Measurements from ENCODE around the gene RPL11.
A peak's percentile ranks its signal among the peaks of the same experiment; 100 is the strongest.
"Not testable (repeated sequence)": the region's sequence is repeated elsewhere in the genome, so short reads cannot be mapped to it uniquely, and the experiment has no call there.

Gene RPL11

DNA sequence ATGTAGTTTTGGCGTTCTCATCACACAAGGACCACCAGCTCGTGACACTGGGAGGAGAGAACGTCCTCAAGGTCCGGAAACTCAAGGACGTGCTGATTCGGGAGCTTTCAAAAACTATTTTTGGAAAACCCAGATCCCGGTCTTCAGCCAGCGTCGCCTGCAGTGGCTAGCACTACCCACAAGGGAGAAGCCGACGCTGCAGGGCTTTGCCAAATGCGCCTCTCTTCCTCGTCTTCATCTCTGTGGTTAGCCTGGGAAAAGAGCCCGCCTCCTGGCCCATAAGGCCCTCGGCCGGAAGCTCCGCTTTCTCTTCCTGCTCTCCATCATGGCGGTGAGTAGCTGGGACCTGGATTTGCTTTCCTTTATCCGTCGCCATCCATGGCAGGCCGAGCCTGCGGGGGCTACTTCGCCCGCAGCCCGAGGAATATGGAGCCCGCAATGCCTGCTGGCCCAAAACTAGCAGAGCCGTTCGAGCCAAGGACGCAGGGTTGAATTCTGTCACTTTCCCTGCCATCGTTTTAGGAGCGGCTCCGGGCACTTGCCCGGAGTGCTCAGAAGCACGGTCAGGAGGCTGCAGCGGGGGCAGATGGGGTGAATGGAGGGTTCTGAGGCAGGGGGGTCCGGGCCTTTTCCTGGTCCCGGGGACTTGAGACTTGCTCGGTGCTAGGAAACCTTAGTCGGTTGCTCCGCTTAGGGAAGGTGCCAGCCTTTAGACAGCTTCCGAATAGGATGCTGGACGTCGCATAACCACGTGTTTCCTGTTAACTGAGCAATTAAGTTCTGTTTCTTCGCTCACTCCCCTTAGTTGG, at the start of gene RPL11:
Gene RPL11 (plus strand): TSS at position 308 of the 809 bp plus-strand sequence. CDS start 18 bp downstream, at position 326.
- peak; percentile 99 for DNase-seq

DNA sequence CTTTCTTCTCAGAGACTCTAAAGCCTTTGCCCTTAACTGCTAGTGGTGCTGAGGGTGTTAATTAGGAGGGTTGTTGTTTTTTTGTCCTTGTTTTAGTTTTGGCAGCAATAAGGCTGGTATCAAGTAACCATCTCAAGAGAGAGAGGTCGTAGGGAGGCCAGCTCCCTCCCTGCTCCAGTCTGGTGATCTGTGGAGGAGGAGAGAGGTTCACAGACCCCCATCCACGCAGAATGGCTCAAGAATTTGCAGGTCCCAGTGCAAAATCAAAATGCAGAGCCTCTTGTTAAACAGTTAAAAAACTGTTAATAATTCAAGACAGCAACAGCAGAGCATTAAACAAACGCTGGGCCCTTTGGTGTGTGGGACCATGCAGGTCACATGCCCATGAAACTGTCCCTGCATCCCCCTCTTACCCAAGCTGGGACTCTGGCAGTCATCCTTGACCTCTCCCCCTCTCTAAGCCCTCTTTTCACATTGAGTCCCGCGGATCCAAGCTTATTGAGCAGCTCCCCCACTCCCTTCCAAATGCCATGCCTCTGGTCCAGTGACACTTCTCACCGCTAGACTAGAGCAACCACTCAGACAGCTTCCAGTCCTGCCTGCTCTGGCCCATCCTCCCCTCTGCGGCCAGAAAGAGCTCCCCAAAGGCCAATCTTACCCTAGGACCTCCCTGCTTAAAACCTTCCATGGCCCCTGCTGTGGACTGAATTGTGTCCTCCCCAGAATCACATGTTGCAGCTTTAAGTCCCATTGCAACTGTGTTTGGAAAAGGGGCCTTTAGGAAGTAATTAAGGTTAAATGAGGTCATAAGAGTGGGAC, 47.7 kb upstream of the RPL11 start:
- no peak for DNase-seq

DNA sequence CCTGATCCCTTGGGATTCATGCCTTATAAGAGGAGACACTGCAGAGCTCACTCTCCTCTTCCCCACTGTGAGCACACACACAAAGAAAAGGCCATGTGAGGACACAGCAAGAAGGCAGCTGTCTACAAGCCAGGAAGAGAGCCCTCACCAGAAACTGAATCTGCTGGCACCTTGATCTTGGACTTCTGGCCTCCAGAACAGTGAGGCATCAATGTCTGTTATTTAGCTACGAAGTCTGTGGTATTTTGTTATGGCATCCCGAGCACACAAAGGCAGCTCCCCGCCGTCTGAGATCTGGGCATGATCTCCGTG, 47.1 kb upstream of the RPL11 start:
- DNase-seq: no peak

DNA sequence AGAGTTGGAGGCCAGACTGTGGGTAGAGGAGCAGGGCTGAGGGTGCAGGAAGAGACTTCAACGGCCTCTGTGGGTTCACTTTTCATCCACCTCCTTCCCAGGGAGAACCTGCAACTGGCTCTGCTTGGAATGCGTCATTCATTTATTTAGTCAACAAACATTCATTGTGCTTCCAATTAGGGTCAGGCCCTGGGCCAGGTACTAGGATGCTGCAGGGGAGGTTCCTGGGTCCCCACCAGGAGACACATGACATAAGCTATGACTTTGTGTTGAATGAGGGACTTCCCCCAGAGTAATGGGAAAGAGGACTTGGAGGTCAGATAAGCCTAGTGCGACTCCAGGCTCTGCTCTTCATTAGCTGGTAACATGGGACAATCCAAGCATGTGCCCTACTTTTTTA, 46.3 kb upstream of the RPL11 start:
- DNase-seq: no peak

GRCh38 chr1:23646091-23646490, 45.5 kb upstream of the RPL11 start:
- no peak for DNase-seq

DNA sequence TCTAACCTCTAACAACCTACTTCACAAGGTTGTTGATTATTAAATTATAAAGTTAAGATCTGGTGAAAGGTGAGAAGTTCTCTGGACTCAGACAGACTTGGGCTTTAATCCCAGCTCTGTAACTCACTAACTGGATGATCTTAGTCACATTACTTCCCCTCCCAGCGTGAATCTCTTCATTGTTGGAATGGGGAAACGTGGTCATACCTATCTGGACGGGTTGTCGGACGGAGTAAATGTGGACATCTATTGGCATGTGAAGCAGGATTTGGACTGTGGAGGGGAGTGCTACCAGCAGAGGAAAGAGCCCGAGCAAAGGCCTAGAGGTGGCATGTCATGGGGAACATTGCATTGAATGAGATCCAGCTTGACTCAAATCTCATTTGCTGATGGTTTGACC, 45.1 kb upstream of the RPL11 start:
- DNase-seq: no peak

DNA sequence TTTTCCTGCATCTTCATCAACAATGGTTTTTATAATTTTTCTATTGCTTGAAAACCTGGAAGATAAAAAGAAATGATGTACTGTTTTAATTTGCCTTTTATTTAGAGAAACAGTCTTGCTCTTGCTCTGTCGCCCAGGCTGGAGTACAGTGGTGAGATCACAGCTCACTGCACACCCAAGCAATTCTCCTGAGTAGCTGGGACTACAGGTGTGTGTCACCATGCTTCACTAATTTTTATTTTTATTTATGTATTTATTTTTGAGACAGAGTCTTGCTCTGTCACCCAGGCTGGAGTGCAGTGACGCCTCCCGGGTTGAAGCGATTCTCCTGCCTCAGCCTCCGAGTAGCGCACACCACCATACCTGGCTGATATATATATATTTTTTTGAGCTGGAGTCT, 43.0 kb upstream of the RPL11 start:
- DNase-seq: no peak

DNA sequence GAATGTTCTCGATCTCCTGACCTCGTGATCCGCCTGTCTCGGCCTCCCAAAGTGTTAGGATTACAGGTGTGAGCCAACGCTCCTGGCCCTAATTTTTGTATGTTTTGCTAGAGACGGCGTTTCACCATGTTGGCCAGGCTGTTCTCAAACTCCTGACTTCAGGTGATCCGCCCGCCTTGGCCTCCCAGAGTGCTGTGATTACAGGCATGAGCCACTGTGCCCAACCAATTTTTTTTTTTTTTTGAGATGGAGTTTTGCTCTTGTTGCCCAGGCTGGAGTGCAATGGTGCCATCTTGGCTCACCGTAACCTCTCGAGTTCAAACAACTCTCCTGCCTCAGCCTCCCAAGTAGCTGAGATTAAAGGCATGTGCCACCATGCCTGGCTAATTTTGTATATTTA, 42.4 kb upstream of the RPL11 start:
- not testable (repeated sequence) for DNase-seq

GRCh38 chr1:23650344-23650990, 41.1 kb upstream of the RPL11 start:
- DNase-seq: peak; percentile 33

DNA sequence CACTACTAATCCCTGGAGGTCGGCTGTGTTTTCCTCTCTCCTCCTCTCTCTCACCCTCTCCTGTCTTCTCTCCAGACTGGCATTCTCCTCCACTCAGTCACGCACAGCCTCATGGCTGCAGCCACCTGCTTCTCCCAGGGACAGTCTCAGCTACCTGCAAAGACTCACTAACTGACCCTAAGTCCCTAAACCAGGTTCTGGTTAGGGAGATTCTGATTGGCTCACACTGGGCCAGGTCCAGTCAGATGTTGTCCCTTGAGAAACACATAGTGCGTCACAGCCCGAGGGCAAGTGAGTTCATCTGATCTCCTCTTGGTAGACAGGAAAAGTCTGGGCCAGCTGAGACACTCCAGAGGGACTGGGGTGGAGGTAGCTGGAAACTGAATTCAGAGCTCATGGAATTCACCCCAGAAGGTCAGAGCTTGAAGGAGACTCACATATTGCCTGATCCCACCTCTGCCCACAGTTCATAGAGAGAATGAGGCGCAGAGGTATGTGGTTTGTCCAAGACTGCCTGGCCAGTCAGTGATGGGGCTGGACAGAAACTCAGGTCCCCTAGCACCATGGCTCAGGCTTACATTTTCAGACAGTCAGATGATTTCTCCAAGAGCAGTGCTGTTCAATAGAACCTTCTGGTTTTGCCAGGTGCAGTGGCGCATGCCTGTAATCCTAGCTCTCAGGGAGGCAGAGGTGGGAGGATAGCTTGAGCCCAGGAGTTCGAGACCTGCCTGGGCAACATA, 40.4 kb upstream of the RPL11 start:
- peak; percentile 68 for DNase-seq

DNA sequence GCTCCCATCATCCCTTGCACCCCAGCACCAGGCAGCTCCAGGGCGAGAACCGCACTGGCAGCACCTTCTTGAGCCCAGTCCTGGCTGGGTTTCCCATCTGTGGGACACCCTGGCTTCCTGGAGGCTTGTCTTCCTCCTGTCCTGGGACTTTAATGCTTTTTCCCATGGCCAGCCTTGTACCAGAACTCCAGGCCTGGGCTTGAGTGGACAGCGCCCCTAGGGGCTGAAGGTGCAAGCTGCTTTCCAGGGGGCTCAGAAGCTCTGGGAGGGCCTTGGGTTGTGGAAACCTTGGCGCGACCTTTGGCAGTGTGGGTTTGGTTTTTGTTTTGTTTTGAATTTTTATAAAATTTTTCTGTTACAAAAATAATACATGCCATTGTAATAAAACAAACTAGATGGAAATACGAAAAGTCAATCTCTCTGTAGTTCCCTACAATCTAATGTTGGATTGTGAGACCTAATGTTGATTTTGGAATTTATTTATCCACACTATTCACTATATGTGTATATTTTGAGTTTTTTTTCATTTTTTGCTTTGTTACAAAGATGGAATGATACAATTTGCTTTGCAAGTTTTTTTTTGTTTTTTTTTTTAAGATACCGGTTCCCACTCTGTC, 33.8 kb upstream of the RPL11 start:
- DNase-seq: peak; percentile 73

GRCh38 chr1:23660671-23661070, 30.9 kb upstream of the RPL11 start:
- DNase-seq: no peak

- DNase-seq: no peak
Measured at GRCh38 chr1:23661887-23662286, 29.7 kb upstream of the RPL11 start.

DNA sequence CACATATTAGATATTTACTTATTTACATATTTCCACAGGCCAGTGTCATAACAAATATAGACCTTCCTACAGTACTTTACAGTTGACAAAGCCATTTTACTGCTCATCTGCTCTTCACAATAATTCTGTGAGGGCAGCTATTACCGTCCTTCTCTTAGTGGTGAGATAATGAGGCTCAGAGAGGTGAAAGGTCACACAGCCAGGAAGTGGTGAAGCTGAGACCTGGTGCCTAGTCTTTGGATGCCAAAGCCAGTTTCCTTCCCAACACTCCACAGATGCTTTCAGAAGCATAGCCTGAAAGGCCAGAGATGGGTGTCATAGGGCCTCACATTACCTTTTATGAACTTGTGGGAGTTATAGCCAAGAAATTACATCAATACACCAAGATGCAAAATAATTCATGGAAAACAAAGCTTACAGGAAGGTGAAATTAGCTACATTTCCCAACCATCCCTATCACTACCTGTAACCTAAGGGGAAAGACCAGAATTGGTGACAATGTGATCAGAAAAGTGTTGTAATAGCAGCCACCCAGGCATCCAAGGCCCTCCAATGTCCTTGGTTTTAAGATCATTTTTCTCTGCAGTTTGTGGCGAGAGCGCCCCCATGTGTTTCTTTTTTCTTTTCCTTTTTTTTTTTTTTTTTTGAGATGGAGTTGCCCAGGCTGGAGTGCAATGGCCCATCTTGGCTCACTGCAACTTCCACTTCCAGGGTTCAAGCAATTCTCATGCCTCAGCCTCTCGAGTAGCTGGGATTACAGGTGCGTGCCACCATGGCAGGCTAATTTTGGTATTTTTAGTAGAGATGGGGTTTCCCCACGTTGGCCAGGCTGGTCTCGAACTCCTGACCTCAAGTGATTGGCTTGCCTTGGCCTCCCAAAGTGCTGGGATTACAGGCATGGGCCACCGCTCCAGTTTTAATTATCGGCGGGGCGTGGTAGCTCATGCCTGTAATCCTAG, 26.5 kb upstream of the RPL11 start:
- peak; percentile 66 for DNase-seq

- DNase-seq: no peak
Measured at GRCh38 chr1:23667411-23667810, 24.2 kb upstream of the RPL11 start.

- no peak for DNase-seq
Measured at GRCh38 chr1:23670709-23671108, 20.9 kb upstream of the RPL11 start.

- peak; percentile 86 for DNase-seq
Measured at GRCh38 chr1:23673086-23673813, 18.4 kb upstream of the RPL11 start.

DNA sequence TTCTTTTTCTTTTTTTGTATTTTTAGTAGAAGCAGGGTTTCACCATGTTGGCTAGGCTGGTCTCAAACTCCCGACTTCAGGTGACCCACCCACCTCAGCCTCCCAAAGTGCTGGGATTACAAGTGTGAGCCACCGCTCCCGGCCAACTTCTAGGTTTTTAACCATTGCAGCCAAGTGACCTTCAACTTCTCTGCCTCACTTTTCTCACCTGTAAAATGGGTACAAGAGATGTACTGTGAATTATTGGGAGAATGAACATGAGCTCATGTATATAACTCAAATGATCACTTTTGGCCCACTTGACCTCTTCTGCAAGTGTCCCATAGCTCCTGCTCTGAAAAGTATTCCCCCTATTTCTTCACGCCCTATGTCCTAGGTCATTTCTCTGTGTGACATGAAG, 11.8 kb upstream of the RPL11 start:
- DNase-seq: no peak

GRCh38 chr1:23682946-23683345, 8.7 kb upstream of the RPL11 start:
- no peak for DNase-seq

GRCh38 chr1:23684415-23684814, 7.2 kb upstream of the RPL11 start:
- DNase-seq: no peak

GRCh38 chr1:23685197-23685596, 6.4 kb upstream of the RPL11 start:
- DNase-seq: not testable (repeated sequence)
